H7 (cell line): ENCODE results near the gene TXN2. TPM values are rescaled to one million over a fixed set of nuclear protein-coding genes. Genes with fewer than 3 reads are reported as not detected.
"Not testable (repeated sequence)": the region's sequence is repeated elsewhere in the genome, so short reads cannot be mapped to it uniquely, and the experiment has no call there.

Source experiments
- DNase-seq: peaks from one replicate; pipeline ENCODE4 v3.0.0; 2012
- H3K27me3 ChIP-seq: 2 replicates; pipeline ENCODE4 v1.6.0; 2011; ENCODE audit warnings: mild to moderate bottlenecking, low read length; ENCODE audit not compliant: control insufficient read depth, insufficient read depth
- H3K36me3 ChIP-seq: replicated peaks from 2 replicates; pipeline ENCODE4 v1.5.1; 2011; ENCODE audit warnings: low read length; ENCODE audit not compliant: control insufficient read depth, insufficient read depth
- H3K4me3 ChIP-seq: 2 replicates; pipeline ENCODE4 v1.5.1; 2011; ENCODE audit warnings: low read depth, mild to moderate bottlenecking, control low read depth, low read length, moderate library complexity; ENCODE audit not compliant: insufficient read depth
- total RNA-seq: library from RNA; depleted of rRNA; stranded (reverse); fragments of >200 nt; shearing (Covaris generic); gene quantifications from 2 replicates; pipeline ENCODE4 v1.2.3, GENCODE V29; 2014

Gene TXN2
- total RNA-seq, 1 experiment from 2014 or later, result 29.8 TPM

DNA sequence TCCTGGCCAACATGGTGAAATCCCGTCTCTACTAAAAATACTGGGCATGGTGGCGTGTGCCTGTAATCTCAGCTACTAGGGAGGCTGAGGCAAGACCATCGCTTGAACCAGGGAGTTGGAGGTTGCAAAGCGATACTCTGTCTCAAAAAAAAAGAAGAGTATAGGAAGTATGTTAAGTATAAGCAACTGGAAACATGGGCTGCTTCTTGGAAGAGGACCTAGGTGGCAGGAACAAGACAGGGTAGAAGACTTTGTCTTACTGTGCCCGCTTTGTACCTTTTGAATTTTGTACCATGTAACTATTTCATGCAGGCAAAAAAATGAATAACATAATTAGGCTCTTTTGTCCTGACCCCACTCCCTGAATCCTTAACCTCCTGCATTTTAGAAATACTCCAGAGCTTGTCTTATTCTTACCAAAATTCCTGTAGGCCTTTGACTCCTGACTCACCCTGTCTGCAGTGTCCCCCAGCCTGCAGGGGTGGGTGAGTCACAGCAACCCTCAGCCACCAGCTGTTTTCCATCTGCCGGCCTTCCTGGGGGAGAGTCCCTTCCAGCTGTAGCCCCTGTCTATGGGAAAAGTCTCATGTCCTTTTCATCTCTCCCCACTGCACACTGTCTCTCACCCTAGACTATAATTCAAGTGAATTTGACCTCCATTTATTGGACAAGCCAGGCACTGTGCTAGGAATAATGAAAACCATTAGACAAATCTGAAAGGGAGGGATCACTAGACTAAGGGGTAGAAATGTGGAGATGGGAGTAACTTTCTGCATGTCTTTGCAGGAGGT is 41.8 kb downstream of the TXN2 start:
- no peak overlapping the region for H3K4me3 ChIP-seq
- H3K27me3 ChIP-seq, result no peaks in the 10 kb centered on the region
- no peaks in the 10 kb centered on the region for H3K36me3 ChIP-seq
- DNase-seq, result no peak

DNA sequence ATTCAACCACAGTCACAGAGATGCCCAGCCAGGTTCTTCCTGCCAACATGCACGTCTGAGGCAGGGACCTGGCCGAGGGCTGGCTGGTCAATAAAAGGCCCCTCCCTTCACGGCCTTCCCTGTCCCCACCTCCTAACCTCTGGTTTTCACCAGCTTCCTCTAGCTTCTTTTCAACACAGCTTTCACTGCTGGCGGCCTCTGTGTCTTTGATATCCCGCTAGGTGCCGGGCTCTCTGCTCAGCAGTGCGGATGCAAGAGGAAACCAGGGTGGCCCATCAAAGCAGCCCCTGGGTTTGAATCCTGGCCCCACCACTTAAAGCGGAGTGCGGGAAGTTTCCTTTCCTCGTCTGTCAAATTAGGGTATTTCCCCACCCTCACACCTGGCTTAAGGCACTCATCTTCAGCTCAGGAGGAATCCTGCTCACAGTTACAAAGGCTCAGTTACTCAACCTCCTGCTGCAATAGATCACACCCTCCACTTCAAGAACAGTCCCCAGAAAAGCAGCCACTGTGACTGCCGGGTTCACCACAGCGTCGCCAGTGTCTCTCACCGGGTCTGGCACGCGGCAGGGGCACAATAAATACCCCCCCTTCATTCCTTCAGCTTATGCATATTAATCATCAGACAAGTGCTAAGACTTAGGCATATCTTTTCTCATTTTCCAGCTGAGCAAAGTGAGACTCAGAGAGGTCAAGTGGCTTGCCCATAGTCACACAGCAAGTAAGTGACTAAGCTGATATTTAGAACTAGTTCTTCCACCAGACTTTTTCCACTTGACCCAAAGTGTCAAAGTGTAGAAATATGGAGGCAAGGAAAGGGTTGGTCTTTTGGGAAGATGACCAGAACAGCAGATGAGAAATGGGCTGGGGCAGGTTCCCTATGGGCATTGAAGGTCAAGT is 45.7 kb downstream of the TXN2 start:
- no peak overlapping the region for H3K4me3 ChIP-seq
- H3K36me3 ChIP-seq, result no peaks in the 10 kb centered on the region
- H3K27me3 ChIP-seq, result no peaks in the 10 kb centered on the region
- peak; percentile 79 for DNase-seq

DNA sequence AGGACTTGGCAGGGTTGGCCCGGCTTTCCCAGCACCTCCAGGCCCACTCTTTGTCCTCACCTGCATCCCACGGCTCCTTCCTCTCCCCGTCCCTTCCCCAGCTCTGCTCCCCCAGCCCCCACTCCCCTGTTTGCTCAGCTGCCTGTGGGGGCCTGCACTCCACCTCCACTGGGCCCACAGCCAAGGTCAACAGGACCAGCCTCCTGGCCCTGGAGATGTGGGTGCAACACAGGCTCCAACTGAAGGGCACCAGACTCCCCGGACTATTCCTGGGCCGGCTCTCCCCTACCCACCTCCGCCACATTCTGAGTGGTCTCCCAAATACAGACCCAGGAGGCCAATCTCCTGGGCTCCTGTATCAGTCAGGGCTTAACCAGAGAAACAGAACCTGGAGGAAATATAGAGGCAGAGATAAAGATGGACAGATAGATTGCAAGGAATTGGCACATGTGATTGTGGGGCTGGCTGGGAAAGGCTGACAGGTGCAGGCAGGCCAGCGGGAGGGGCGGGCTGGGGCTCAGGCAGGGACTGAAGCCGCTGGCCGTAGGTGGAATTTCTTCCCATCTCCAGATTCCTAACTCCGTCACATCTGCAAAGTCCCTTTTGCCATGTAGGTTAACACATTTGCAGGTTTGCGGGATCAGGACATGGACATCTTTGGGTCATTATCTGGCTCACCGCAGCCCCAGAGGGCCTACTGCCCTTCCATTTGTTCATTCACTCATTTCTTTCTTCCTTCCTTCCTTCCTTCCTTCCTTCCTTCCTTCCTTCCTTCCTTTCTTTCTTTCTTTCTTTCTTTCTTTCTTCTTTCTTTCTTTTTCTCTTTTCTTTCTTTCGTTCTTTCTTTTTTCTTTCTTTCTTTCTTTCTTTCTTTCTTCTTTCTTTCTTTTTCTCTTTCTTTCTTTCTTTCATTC is 47.9 kb downstream of the TXN2 start:
- no peak overlapping the region for H3K4me3 ChIP-seq
- peak; percentile 75 for DNase-seq
- H3K36me3 ChIP-seq, result no peaks in the 10 kb centered on the region
- no peaks in the 10 kb centered on the region for H3K27me3 ChIP-seq

DNA sequence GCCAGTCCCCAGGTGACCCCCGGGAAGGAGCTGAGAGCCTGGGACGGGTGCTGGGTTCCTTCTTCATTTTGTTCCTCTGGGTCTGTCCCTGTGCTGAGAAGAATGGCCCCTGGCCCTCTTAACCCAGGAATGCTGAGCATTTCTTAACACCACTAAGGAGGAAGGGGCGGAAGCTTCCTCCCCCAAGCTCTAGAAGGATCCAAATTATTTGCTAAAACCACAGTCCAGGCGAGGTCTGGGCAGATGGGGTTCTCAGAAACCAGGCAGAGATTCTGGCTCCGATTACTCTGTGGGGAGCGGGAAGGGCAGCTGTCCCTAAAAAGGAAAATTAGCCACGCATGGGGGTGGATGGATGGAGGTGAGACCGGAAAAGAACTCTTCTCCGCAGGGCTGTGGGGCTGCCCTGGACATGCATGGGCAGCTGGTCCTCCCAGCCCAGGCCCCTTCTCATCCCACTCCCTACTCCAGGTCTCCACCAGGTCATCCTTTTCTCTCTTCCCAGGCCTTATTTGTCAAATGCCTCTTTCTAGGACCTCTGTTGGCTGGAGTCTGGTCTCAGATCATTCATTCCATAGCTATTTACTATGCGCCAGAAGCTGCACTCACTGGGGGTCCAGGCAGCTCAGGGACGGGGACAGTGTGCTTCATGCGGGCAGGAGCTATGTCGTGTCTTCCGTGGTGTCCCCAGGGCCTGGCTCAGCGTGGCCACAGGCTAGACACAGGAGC is 48.7 kb downstream of the TXN2 start:
- Histone ChIP-seq H3K27me3 (no peaks in the 10 kb centered on the region), H3K36me3 (no peaks in the 10 kb centered on the region)
- peak; percentile 64 for DNase-seq

DNA sequence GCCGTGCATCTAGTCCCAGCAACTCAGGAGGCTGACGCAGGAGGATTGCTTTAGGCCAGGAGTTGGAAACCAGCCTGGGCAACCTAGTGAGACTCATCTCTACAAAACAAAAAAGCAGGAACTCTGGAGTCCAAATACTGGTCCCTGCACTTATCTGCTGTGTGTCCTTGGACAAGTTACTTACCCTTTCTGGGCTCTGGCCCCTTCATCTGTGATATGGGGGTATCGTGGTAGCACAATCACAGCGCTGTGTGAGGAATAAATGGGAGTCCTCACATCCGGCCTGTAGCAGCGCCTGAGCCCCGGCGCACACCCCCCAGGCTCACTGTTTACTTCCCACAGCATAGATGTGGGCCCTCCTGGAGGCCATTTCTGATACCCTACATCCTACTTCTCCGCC is 49.5 kb downstream of the TXN2 start:
- H3K27me3 ChIP-seq, result no peaks in the 10 kb centered on the region
- DNase-seq, result no peak
- no peaks in the 10 kb centered on the region for H3K36me3 ChIP-seq
- no peak overlapping the region for H3K4me3 ChIP-seq

More for the DNA sequence above, 48.7 kb downstream of the TXN2 start:
- H3K4me3 ChIP-seq, result no peak overlapping the region

DNA sequence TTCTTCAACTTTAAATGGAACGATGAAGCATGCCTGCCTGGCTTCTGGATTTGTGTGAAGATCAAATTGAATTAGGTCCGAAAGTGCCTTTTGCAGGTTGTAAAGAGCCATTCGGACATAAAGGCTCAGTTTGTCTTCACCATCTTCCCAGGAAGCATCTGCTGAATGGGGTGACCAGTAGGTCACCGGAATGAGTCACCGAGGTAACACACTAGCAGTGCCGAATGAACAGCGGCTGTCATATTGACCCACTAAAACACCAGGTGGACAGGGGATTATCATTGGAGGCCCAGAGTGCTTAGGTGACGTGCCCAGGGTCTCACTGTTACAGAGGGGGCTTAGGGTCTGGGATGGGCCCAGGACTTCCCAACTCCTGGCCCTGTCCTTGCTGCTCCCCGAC is 50.6 kb downstream of the TXN2 start:
- DNase-seq, result no peak
- no peaks in the 10 kb centered on the region for H3K27me3 ChIP-seq

DNA sequence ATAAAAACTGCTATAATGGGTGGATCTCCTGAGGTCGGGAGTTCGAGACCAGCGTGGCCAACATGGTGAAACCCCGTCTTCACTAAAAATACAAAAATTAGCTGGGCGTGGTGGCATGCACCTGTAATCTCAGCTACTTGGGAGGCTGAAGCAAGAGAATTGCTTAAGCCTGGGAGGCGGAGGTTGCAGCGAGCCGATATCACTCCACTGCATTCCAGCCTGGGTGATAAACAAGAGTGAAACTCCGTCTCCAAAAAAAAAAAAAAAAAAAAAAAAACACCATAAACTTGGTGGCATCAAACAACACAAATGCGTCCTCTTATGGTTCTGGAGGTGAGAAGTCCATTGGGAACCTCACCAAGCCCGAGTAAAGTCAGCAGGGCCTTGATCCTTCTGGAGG is 53.5 kb downstream of the TXN2 start:
- H3K27me3 ChIP-seq, H3K36me3 ChIP-seq, DNase-seq, H3K4me3 ChIP-seq: not testable (repeated sequence)

More for the DNA sequence above, 50.6 kb downstream of the TXN2 start:
- Histone ChIP-seq H3K36me3 (no peaks in the 10 kb centered on the region), H3K4me3 (no peak overlapping the region)

DNA sequence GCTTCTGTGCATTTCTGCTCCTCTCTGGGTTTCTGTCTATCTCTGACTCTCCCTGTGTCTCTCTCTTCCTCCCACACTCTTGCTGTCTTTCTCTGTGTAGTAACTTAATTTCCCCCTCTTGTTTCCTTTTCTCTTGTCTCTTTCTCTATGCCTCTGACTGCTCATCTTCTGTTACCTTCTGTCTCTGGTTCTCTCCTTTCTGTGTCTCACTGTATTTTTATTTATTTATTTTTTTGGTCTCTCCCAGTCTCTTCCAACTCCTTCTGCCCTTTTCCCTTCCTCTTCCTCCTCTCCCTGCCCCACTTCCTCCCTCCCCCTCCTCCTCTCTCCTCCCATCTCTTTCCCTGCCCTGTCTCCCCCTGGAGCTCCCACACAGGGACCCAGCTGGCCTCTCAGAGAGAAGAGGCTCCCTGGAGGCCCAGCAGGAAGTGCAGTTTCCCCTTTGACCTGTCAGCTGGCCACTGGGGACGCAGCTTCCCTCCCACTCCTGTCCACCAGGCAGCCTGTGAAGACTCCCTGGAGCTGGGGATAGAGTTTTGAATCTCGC is 55.4 kb downstream of the TXN2 start:
- Histone ChIP-seq H3K27me3 (no peaks in the 10 kb centered on the region), H3K36me3 (no peaks in the 10 kb centered on the region)
- peak; percentile 43 for DNase-seq

DNA sequence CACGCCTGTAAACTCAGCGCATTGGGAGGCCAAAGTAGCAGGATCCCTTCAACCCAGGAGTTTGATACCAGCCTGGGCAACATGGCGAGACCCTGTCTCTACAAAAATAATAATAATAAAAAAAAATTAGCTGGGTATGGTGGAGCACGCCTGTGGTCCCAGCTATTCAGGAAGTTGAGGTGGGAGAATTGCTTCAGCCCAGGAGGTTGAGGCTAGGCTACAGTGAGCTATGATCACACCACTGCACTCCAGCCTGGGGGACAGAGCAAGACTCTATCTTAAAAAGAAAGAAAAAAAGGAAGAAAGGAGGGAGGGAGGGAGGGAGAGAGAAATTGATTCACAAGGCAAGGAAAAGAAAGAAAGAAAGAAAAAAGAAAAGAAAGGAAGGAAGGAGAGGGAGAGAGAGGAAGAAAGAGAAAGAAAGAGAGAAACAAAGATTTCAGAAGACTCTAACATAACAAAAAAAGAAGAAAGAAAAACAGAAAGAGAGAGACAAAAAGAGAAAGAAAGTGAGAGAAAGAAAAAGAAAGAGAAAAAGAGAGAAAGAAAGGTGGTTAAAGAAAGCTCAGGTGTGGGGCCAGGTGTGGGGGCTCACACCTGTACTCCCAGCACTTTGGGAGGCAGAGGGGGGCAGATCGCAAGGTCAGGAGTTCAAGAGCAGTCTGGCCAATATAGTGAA is 56.4 kb downstream of the TXN2 start:
- DNase-seq, result no peak
- Histone ChIP-seq H3K36me3 (no peaks in the 10 kb centered on the region), H3K4me3 (no peak overlapping the region), H3K27me3 (no peaks in the 10 kb centered on the region)

More for the DNA sequence above, 55.4 kb downstream of the TXN2 start:
- H3K4me3 ChIP-seq, result no peak overlapping the region

DNA sequence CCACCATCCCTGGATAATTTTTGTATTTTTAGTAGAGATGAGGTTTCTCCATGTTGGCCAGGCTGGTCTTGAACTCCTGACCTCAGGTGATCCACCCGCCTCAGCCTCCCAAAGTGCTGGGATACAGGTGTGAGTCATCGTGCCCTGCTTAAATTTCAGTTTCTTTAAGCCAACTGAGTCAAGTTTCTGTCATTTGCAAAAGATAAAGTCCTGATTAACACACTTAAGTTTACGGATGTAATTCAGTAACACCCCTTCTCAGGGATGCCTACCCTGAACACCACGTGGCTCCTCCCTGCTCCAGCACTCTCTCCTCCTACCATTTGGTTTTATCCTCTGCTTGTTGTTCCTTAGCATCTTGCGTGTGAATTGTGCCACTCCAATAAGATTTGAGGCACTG is 57.0 kb downstream of the TXN2 start:
- peak; percentile 16 for DNase-seq
- not testable (repeated sequence) for H3K4me3 ChIP-seq, H3K36me3 ChIP-seq, H3K27me3 ChIP-seq

DNA sequence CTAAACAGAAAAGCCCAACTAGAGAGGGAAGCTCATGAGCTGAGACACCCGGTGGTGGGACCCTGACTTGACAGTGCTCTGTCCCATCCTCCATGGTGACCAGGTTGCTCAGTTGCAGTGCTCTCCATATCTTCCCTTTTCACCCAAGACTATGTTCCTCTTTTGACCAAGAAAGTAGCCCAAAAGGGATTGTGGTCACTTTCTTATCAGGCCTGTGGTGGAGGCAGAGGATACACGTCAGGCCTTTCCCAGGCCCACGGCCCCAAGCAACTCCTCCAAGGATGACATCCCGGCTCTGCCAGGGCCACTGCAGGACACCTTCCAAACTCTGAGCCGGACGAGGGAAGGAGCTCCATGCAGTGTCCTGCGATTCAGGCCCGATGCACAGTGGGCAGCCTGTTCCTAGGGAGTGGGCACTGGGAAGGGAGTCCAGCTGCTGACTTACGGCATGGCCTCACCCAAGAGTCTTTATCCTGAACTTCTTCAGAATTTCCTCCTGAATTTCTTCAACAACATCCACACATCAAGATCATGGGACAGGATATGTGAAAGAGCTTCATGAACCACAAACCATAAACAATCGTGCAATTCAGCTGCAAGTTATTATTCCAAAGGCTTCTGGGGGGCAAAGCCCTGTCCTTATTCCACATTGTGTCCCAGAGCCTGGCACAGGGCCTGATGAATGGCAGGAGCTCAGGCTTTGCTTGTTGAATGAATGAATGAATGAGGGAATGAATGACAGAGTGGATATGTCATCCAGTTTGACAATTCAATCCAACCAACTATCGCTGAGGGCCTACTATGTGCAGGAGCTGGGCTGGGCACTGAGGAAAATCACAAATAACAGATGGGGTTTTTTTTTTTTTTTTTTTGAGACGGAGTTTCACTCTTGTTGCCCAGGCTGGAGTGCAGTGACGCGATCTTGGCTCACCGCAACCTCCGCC is 57.7 kb downstream of the TXN2 start:
- Histone ChIP-seq H3K27me3 (no peaks in the 10 kb centered on the region), H3K36me3 (no peaks in the 10 kb centered on the region), H3K4me3 (no peak overlapping the region)
- DNase-seq, result peak; percentile 52

DNA sequence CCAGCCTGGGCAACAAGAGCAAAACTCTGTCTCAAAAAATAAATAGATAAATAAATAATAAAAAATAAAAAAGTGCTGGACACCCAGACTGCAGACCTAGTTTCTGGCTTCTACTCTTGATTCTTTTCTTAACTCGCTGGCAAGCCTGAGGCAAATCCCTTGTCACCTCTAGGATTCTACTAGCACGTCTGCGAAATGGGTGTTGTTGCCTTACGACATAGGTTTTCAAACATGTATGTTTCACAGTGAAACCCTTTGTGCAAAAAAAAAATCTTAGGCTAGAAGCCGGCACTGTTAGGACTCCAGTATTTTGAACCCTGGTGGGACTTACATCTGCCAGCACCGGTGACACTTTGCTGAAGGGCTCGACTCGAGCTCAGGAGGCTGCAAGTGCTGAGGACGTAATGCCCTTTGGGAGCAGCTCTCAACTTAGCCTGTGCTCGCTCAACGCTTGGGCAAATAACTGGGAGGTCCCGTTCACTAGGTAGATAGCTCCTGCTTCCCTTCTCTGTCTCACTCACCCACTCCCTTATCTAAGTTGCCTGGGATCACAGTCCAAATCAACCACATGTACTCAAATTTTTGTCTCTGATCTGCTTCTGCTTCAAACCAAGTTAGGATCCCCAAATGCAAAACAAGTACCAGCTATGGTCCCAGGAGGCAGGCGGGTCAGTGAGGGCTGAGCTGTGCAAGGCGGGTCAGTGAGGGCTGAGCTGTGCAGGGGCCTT is 59.0 kb downstream of the TXN2 start:
- DNase-seq, result peak; percentile 10

More for the DNA sequence above, 59.0 kb downstream of the TXN2 start:
- H3K36me3 ChIP-seq, result no peaks in the 10 kb centered on the region
- no peaks in the 10 kb centered on the region for H3K27me3 ChIP-seq
- H3K4me3 ChIP-seq, result no peak overlapping the region
